ENCODE results near the gene PLA2G12A.

GRCh38 chr4:109675843-109676242 lies 54.0 kb downstream of the PLA2G12A start:
- TF ChIP-seq ZNF274 (IDR thresholded peaks at IDR 0.05; ENCODE audit: low read depth, low read length): no peak
- TF ChIP-seq SUZ12 (IDR thresholded peaks at IDR 0.05; ENCODE audit: extremely low read depth, insufficient read depth, insufficient read length): no peak
- no peak for TF ChIP-seq YY1 (IDR thresholded peaks at IDR 0.05; ENCODE audit: insufficient read depth, insufficient read length)
